Mesodermal cell (in vitro differentiated cells): ENCODE results near the gene NANP.
"Not testable (repeated sequence)": the region's sequence is repeated elsewhere in the genome, so short reads cannot be mapped to it uniquely, and the experiment has no call there.

Experiments
- H3K27ac ChIP-seq: 2 replicates; pipeline ENCODE4 v1.7.0; 2013; ENCODE audit warnings: mild to moderate bottlenecking, low read depth, low read length, moderate library complexity; ENCODE audit not compliant: severe bottlenecking
- H3K36me3 ChIP-seq: 2 replicates; pipeline ENCODE4 v1.7.1; 2013; ENCODE audit warnings: mild to moderate bottlenecking, low read length, moderate library complexity; ENCODE audit not compliant: control insufficient read depth, insufficient read depth
- H3K4me1 ChIP-seq: one replicate; pipeline ENCODE4 v1.7.1; 2013; ENCODE audit warnings: mild to moderate bottlenecking, low read length; ENCODE audit not compliant: insufficient read depth, control insufficient read depth, poor library complexity, severe bottlenecking
- H3K4me3 ChIP-seq: 2 replicates; pipeline ENCODE4 v1.7.0; 2013; ENCODE audit warnings: low read length, control low read depth, mild to moderate bottlenecking; ENCODE audit not compliant: insufficient read depth, poor library complexity, severe bottlenecking; ENCODE audit errors: extremely low read depth
- H3K9me3 ChIP-seq: 2 replicates; pipeline ENCODE4 v1.7.1; 2013; ENCODE audit warnings: mild to moderate bottlenecking, low read length, moderate library complexity; ENCODE audit not compliant: control insufficient read depth
- WGBS, 2 experiments: methylation state at CpG; one replicate each; pipeline ENCODE4 v1.1.5; 2013; ENCODE audit warnings: missing lambda C conversion rate in 2 of 2; ENCODE audit not compliant: insufficient coverage in 2 of 2; 5-methylcytosine and 5-hydroxymethylcytosine counted together

Gene NANP

GRCh38 chr20:25632940-25633790 lies 9.4 kb upstream of the NANP start:
- 89 to 95% methylated on average over 3 of the region's 5 CpGs for WGBS, 2 experiments
- Histone ChIP-seq H3K4me1 (no peaks in the 10 kb centered on the region), H3K4me3 (no peak overlapping the region), H3K9me3 (peaks cover 9% of the 10 kb centered on the region), H3K27ac (no peak overlapping the region), H3K36me3 (no peaks in the 10 kb centered on the region)

DNA sequence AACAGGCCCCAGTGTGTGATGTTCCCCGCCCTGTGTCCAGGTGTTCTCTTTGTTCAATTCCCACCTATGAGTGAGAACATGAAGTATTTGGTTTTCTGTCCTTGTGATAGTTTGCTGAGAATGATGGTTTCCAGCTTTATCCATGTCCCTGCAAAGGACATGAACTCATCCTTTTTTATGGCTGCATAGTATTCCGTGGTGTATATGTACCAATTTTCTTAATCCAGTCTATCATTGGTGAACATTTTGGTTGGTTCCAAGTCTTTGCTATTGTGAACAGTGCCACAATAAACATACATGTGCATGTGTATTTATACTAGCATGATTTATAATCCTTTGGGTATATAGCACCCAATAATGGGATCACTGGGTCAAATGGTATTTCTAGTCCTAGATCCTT lies 6.8 kb upstream of the NANP start:
- H3K27ac ChIP-seq, H3K36me3 ChIP-seq, H3K9me3 ChIP-seq, H3K4me1 ChIP-seq, H3K4me3 ChIP-seq: not testable (repeated sequence)
- 100% methylated on average over 1 of the region's 2 CpGs; no CpG with 5 or more reads in 1 of the 2 experiments for WGBS, 2 experiments

DNA sequence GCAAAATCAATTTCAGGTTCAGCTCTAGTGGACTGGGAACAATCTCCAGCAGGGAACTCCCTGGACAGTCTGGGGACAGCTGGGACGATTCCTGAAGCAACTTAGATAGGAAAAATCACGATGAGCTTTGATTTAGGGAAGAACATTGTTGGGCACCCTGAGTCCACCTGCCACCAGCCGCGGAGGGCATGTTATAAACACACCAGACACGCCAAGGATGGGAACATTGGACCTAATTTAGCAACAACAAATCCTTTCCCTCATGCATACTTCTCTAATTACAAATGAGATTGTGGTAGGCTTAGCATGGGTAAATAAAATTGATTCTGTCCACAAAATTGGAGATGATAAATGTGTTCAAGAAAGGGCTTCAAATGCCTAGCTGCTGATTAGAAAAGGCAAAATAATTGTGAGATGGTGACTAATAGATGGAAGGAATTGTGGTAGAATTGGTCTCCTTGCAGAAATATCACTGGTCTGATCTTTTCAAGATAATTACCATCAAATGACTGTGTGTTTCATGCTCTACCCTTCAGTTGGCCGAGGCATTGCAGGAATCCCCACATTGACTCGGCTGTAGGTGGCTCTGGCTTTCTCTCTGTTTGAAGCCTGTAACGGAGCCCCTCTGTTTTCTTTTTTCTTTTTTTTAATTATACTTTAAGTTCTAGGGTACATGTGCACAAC lies 6.1 kb upstream of the NANP start:
- Histone ChIP-seq H3K36me3 (no peaks in the 10 kb centered on the region), H3K27ac (no peak overlapping the region), H3K4me3 (no peak overlapping the region), H3K4me1 (no peaks in the 10 kb centered on the region), H3K9me3 (no peaks in the 10 kb centered on the region)
- 91 to 97% methylated on average over 3 to 5 of the region's 8 CpGs for WGBS, 2 experiments

DNA sequence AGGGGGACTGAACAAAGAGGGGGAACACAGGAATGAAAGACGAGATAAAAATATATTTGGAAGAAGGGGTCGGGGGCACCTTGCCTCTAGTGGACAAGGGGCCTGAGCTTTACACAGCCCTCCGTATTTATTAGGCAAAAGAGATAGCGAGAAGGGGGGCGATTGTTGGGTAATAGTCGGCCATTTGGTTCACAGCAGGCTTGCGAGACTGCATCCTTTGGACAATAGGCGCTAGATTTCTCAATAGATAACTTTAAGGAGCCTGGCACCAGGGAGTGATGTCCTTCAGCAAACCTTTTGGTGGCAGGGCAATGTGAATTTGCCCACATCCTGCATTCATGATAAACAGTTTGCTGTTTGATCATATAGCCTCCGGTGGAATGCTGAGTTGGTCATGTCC lies 3.0 kb upstream of the NANP start:
- Histone ChIP-seq H3K9me3 (no peaks in the 10 kb centered on the region), H3K27ac (no peak overlapping the region), H3K4me3 (no peak overlapping the region), H3K36me3 (no peaks in the 10 kb centered on the region), H3K4me1 (no peaks in the 10 kb centered on the region)
- 81 to 90% methylated on average over 8 of the region's 9 CpGs for WGBS, 2 experiments

- H3K27ac ChIP-seq: peak overlapping the region; percentile 92
Measured at GRCh38 chr20:25624500-25624939, 706 bp upstream of the NANP start.

DNA sequence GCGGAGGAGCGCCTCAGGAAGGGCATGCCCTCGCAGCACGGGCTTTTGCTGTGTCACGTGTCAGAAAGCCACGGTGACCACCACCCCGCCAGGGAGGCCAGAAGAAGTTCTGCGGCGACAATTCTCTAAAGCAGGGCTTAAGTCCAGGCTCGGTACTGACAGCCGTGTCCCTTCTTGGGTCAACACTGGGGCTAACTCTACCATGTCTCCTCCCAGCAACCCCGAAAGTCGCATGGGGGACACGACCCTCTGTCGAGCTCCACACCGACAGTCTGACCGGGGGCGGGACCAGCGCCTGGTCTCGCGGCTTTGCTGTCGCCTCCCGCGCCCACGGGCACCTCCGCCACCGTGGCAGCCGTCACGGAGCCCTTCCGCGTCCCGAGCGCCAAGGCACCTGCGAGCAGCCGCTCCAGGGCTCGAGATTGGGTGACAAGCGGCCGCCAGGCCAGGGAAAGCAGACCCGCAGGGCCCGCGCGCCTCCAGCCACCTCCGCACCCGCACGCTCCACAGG lies 534 bp downstream of the NANP start:
- WGBS, 2 experiments: 1% methylated on average over 40 to 42 of the region's 45 CpGs

More at GRCh38 chr20:25624500-25624939, 706 bp upstream of the NANP start:
- 48 to 49% methylated on average over 15 of the region's 17 CpGs for WGBS, 2 experiments
- H3K9me3 ChIP-seq: no peaks in the 10 kb centered on the region
- H3K4me3 ChIP-seq: peak overlapping the region; percentile 89
- H3K36me3 ChIP-seq: peaks cover 5% of the 10 kb centered on the region
- peaks cover 3% of the 10 kb centered on the region for H3K4me1 ChIP-seq

GRCh38 chr20:25622450-25623224 lies 1.2 kb downstream of the NANP start:
- H3K36me3 ChIP-seq: peaks cover 5% of the 10 kb centered on the region
- H3K9me3 ChIP-seq: no peaks in the 10 kb centered on the region
- 51 to 53% methylated on average over 13 to 16 of the region's 17 CpGs for WGBS, 2 experiments
- peak overlapping the region; percentile 89 for H3K4me3 ChIP-seq
- peaks cover 3% of the 10 kb centered on the region for H3K4me1 ChIP-seq
- H3K27ac ChIP-seq: peak overlapping the region; percentile 92

More for the DNA sequence above, 534 bp downstream of the NANP start:
- Histone ChIP-seq H3K9me3 (no peaks in the 10 kb centered on the region), H3K4me3 (peak overlapping the region; percentile 89), H3K4me1 (peaks cover 3% of the 10 kb centered on the region), H3K36me3 (peaks cover 5% of the 10 kb centered on the region), H3K27ac (peak overlapping the region; percentile 92)

DNA sequence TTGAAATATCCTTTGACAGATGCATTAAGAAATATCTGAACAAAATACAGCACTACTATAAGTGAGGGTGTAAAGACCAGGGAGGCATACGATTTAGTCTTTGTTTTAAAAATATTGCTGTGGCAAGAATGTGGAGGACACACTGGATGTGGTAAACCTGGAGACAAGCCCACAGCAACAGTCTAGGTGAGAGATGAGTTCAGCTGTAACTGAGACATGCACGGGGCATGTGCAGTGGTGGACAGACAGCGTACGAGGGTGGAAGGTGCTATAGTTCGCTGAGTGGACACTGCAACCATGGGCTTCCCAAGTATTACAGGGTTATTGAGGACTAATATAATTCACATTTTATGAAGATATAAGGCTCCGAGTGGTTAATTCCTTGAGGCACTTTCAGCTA lies 1.8 kb downstream of the NANP start:
- Histone ChIP-seq H3K4me3 (peak overlapping the region; percentile 89), H3K4me1 (peaks cover 3% of the 10 kb centered on the region), H3K36me3 (peaks cover 5% of the 10 kb centered on the region), H3K9me3 (no peaks in the 10 kb centered on the region), H3K27ac (no peak overlapping the region)
- 83 to 100% methylated on average over 1 to 3 of the region's 6 CpGs for WGBS, 2 experiments

DNA sequence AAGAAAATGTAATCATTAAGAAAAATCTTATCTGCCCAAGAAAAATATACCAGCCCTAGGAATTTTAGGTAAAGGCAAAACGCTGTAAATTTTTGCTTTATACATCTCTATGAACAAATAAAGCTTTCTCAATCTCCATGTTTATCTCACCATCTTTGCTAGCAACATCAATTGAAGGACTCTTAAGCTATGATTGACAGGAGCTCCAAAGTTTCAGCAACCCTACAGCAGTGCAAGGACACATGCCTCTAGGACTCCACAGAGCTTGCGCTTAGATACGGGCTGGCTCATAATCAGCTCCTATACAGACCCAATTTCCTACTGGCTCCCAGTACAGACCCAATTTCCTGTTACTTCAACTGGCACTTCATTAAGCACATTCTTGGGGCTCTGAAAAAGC lies 4.3 kb downstream of the NANP start:
- Histone ChIP-seq H3K9me3 (no peaks in the 10 kb centered on the region), H3K4me3 (no peak overlapping the region), H3K27ac (no peak overlapping the region), H3K36me3 (peaks cover 22% of the 10 kb centered on the region), H3K4me1 (peaks cover 3% of the 10 kb centered on the region)
- WGBS, 2 experiments: 96 to 100% methylated on average over 2 to 3 of the region's 3 CpGs

DNA sequence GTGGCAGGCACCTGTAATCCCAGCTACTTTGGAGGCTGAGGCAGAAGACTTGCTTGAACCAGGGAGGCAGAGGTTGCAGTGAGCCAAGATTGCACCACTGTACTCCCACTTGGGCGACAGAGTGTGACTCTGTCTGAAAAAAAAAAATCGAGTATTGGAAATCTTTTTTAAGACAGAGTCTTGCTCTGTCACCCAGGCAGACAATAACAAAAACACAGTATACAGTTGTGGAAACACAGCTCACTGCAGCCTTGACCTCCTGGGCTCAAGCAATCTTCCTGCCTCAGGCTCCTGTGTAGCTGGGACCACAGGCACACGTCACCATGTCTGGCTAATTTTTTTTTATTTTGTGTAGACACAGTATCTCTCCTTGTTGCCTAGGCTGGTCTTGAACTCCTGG lies 15.0 kb downstream of the NANP start:
- Histone ChIP-seq H3K4me1 (no peaks in the 10 kb centered on the region), H3K27ac (no peak overlapping the region), H3K4me3 (no peak overlapping the region), H3K36me3 (peaks cover 8% of the 10 kb centered on the region), H3K9me3 (no peaks in the 10 kb centered on the region)
- 93 to 96% methylated on average over 2 of the region's 3 CpGs for WGBS, 2 experiments
